ENCODE data around the gene XRCC1.

GRCh38 chr19:43589277-43589676 lies 13.9 kb upstream of the XRCC1 start:
- TF ChIP-seq POLR2AphosphoS5 (IDR thresholded peaks at IDR 0.05; ENCODE audit: low read depth) = no peak
- no peak for TF ChIP-seq CTCF (conservative IDR thresholded peaks at IDR 0.05; ENCODE audit: low read depth in 2 of 2)
- TF ChIP-seq EZH2 (IDR thresholded peaks at IDR 0.05; ENCODE audit: low read depth, unreplicated experiment) = no peak
- TF ChIP-seq, protein P1, sequence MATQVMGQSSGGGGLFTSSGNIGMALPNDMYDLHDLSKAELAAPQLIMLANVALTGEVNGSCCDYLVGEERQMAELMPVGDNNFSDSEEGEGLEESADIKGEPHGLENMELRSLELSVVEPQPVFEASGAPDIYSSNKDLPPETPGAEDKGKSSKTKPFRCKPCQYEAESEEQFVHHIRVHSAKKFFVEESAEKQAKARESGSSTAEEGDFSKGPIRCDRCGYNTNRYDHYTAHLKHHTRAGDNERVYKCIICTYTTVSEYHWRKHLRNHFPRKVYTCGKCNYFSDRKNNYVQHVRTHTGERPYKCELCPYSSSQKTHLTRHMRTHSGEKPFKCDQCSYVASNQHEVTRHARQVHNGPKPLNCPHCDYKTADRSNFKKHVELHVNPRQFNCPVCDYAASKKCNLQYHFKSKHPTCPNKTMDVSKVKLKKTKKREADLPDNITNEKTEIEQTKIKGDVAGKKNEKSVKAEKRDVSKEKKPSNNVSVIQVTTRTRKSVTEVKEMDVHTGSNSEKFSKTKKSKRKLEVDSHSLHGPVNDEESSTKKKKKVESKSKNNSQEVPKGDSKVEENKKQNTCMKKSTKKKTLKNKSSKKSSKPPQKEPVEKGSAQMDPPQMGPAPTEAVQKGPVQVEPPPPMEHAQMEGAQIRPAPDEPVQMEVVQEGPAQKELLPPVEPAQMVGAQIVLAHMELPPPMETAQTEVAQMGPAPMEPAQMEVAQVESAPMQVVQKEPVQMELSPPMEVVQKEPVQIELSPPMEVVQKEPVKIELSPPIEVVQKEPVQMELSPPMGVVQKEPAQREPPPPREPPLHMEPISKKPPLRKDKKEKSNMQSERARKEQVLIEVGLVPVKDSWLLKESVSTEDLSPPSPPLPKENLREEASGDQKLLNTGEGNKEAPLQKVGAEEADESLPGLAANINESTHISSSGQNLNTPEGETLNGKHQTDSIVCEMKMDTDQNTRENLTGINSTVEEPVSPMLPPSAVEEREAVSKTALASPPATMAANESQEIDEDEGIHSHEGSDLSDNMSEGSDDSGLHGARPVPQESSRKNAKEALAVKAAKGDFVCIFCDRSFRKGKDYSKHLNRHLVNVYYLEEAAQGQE (IDR thresholded peaks at IDR 0.05; ENCODE audit: unreplicated experiment) = no peak
- no peak for TF ChIP-seq STAT1 (IDR thresholded peaks at IDR 0.05; ENCODE audit: unreplicated experiment)
